GM19463 (cell line): ENCODE measurements around the gene FIGNL2.

ENCODE experiments used
- ATAC-seq: cut with Tn5 transposase; IDR thresholded peaks from one replicate; pipeline ENCODE4 v1.9.1; 2021; ENCODE audit warnings: mild to moderate bottlenecking, moderate library complexity; ENCODE audit not compliant: unreplicated experiment

The FIGNL2 gene

GRCh38 chr12:51862947-51863346 lies 14.4 kb upstream of the FIGNL2 start:
- ATAC-seq, result no peak

DNA sequence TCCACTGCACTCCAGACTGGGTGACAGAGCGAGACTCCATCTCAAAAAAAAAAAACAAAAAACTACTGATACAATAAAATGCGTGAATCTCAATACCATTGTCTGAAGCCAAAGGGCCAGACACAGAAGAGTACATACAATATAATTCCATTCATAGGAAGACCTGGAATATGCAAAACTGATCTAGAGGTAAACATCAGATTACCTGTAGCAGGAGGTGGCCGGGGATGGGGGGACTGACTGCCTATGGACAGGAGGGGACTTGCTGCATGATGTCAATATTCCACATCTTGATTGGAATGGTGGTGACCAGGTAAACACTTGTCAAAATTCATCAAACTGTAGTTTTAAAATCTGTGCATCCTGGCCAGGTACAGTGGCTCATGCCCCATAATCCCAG lies 12.5 kb upstream of the FIGNL2 start:
- ATAC-seq, result no peak

- no peak for ATAC-seq
Observed at GRCh38 chr12:51855586-51856428, 7.3 kb upstream of the FIGNL2 start.

DNA sequence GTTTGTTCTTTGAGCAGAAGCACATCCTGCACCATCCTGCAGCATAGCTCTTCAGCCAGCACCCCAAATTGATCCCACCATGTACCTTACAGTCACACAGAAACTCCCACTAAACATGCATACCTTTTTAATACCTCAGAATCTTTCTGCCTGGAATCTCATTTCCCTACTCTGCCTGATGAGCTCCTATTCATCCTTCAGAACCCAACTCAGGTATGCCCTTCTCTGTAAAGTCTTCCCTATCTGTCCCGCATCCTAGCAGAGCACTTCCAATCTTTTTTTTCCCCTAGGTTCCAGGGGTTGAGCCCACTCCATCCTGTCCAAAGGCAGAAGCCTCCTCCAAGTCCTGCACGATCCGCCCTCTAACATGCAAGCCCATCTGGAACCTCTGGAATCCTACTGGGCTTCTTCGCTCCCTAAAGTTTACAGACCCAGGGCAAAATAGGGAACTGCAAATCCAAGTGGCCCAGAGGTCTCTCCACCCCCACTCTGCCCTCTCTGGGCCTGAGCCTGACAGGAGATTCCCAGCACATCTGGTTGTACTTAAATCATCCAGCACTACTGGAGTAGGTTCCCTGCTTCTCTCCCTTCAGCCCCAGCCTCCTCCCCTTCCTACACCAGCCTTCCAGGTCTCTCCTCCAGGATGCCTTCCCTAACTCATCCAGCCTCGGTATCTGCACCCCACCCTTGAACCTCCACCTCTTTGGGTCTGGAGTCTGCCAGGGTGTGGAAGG lies 4.1 kb upstream of the FIGNL2 start:
- ATAC-seq, result no peak

DNA sequence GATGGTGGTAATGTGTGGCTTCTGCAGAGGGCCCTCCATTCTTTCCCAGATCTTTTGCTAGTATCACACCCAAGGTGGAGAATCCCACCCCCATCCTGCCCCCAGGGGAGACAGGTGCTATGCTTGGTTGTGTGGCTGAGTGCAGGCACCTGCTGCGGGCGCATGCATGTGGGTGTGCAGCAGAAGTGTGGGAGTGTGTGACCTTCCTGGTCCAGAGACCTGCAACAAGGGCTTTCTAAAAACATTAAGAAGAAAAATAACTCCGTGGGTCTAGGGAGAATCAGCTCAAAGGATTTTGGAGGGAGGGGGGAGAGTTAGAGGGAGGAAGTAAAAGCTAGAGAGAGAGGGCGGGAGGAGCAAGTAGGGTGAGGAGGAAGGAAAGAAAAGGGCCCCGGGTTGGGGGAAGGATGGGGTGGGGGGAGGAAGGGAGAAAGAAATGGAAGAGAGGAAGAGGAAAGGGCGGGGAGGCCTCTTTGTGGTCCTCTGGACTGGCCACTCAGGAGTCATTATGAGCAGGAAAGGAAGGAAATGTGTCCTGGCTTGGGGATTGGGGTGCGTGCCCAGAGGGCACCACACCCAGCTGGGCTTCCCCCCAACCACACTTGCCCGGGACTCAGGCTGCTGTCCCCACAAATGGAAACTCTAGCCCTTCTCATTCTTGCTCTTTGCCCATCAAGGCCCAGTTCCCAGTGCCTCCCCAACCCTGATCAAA lies 3.1 kb upstream of the FIGNL2 start:
- ATAC-seq, result no peak

GRCh38 chr12:51850965-51851299 lies 2.4 kb upstream of the FIGNL2 start:
- ATAC-seq, result no peak

DNA sequence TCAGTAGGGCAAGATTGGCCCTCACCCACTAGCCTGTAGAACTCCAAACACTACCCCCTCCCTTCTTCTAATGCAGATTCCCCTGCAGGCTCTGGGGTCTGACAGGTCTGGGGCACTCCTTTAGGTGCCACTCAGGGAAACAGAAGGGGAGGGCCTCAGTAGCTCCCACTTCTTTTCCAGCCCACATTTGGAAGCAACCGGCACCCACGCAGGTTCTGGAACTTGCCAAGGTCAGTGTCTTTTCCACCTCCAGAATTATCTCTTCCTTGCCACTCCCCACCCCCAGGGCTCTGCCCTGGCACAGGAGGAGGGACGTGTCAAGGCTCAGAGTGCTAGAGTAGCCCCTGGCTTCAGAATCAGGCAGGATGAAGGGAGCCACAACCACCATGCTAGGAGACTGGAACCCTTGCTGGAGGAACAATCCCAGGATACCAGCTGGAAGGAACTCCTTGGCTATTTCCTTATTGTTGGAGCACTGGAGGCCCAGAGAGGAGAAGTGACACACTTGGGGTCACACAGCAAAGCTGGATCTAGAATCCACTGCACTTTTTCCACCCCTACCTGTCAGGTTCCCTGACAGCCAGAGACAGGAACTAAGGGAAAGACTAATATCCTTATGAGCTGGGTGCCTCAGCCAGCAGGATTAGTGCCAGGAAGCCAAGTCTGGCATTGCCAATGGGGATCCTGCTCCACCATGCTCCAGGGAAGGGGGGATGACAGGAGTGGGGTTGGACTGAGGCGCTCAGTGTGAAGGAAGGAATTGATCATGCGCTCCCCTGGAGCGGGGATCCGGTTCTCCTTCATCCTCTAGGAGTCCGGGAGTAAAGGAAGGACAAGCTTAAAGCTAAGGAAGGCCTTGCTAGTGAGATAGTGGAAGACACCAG lies 1.8 kb upstream of the FIGNL2 start:
- ATAC-seq, result no peak

DNA sequence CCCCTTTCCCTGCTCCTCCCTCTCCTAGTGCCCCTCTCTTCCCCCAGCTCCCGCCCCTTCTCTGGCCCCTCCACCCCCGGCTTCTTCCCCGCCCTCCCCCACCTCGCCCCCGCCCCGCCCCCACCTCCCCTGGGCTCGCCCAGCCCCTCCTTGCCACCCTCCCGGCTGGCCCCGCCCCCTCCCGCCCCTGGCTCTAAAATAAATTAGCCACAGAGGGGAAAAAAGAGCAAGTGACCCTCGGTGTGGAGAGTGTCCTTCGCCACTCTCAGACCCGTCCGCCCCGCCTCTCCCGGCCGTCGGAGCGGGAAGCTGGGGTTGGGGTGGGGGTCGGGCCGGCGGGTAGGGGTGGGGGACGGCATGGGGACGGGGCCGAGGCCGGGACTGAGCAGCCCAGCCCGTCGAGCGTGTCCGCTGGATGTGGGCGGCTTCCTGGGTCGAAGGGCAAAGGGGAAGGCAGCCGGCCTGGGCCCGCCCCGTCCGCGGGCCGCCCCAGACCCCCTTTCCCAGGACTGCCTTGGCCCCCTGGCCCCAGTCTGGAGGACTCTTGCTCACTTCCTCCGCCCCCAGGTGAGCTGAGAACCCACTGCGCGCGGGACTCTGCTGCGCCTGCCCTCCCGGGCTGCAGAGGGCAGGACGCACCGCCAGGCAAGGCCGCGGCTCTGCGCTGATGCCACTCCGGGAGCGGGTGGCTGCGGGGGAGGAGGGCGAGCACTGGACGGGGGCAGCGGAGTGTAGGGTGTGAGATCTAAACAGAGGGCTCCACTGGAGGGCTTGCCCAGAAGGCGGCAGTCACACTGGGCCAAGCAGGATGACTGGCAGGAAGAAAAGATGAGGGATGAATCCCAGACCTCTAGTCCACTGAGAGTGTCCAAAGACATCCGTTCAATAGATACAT lies 570 bp upstream of the FIGNL2 start:
- no peak for ATAC-seq

- ATAC-seq, result no peak
Observed at GRCh38 chr12:51847643-51848325, 734 bp downstream of the FIGNL2 start.

DNA sequence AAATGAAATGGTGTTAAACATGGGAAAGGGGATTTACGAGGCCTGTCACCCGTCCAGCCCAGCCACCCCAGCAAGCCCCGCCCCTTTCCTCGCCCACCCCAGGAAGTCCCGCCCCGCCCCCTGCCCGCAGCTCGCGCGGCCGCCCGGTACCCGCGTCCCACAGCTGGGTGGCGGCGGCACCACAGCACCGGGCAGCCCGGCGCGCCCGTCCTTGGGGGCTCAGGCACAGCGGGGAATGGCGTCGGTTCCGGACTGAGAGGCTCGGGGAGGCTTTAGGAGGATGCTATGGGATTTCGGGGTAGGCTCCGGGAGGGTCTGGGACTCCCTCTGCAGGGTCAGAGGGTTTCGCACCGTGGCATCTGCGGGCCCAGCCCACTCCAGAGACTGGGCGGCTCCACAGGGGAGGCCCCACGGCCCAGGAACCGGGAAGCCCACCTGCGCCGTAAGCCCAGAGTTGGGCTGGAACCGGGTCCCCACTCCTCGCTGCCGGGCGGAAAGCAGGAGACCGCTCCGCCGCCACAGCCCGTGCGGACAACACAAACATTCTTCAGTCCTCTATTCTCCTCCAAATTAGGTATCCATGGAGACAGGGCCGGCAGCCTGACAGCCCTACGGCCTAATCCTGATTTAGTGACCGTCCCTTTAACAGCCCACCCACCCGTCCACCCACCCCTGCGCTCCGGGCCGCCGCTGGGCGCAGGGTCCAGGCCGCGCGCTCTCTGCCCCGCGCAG lies 1.4 kb downstream of the FIGNL2 start:
- no peak for ATAC-seq

DNA sequence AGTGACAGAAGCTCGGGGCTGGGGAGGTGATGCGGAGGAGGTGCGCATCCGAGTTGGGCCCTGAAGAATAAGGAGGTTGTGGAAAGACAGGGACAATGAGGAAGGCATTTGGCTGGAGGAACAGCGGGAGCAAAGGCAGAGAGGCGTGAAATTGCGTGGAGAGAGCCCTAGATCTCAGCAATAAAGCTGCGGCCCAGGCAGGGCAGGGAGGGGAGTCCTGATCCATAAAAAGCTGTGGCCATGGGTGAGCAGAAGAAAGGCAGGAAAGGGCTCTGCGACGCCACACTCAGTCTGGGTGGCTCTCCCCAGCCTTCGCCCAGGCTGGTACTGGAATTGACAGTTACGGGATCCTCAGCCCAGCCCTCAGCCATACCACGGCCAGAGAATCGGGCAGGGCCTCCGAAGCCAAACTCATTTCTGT lies 2.2 kb downstream of the FIGNL2 start:
- no peak for ATAC-seq

DNA sequence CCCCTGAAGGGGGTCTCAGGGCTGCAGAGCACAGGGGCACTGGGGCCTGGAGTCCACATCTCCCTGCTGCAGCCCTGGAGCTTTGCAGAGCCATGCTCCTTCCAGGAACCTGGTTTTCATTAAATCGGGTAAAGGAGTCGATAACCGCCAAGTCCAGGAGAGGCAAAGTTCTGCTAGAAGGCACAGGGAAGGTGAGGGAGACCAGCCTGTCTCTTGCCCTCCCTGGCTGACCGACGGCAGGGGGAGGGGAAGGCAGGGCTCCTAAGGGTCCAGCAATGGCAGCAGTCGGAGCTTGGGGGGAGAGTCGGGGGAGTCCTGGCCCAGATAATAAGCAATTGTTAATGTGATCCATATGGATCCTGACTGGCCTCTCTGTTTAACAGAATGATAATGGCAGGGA lies 3.0 kb downstream of the FIGNL2 start:
- ATAC-seq, result no peak

DNA sequence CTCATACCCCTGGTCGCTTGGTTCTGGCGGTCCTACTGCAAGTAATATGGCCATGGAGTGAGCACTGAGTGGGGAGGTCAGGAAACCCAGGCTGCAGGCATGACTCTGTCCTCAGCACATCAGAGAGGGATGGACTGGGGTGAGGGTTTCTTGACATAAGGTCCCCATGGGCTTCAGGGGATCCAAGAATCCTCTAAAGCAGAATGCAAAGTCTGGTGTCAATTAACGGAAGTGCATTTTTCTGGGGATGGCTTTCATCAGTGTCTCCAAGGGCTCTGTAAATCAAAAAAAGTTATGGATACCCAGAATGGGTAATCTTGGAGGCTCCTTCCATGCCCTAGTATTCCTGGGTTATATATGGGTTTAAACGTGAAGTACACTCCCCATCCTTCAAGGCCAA lies 3.7 kb downstream of the FIGNL2 start:
- ATAC-seq, result no peak

GRCh38 chr12:51841727-51842126 lies 6.8 kb downstream of the FIGNL2 start:
- ATAC-seq, result no peak

DNA sequence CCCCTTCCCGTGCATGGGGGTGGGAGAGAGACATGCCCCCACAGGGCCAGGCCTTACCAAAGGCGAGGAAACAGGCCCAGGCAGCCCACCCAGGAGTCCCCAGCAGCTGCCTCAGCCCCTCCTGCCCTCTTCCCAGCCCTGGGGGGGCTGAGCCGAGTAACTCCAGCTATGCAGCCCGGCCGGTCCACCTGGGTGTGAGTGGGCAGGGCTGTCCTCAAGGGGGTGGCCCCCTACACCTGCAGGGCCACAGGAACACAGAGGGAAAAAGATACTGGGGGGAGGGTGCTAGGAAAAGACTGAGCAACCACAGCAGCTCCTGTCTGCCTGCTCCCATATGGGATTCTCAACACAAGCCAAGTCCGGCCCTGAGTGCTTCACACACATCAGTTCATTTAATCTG lies 7.6 kb downstream of the FIGNL2 start:
- ATAC-seq, result no peak

DNA sequence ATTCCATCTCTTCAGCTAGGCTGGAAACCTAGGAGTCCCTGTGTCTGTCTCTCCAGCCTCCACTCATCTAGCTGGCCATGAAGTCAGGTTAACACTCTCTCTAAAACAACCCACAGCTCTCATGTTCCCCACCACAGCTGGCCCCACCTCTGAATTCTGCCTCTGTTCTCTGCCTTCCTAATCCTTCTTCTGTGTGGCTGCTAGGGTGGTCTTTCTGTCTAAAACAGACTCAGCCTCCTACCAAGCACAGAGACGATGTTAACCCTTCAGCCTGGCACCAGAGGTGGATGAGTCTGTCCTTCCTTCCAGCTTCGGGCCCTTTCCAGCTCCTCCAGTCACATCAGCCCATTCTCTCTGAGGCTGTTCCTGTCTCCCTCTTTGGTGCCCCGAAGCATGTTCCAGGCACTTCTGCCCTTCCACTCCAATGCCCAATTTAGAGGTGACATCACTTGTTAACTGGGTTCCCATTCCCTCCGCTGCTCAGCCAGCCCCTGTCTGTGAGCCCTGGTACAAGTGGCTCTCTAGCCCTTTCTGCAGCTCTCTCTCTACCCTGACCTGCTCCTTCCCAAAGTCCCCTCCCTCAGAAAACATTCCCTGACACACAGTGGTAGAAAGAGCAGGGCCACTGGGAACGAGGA lies 9.1 kb downstream of the FIGNL2 start:
- ATAC-seq, result no peak

DNA sequence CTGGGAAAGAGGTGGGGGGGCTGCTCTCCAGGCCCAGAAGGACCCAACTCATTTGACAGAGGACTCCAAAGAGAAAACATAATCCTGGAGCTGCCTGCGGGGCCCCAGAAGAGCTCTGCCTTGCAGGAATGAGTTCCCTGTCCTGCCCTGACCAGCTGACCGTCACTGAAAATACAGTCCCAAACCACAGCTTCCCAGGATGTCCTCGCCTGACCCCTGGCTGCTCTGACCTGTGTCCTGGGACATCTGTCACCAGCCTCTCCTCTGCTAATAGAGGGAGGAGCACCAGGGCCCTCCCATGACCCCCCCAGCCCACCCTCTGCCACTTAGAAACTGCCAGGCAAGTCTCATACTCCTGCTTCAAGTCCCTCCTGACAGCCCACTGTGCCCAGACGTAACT lies 9.8 kb downstream of the FIGNL2 start:
- ATAC-seq, result no peak

GRCh38 chr12:51838036-51838435 lies 10.5 kb downstream of the FIGNL2 start:
- ATAC-seq, result no peak
